Measurements from ENCODE around the gene CLEC4G.
"Not testable (repeated sequence)": the region's sequence is repeated elsewhere in the genome, so short reads cannot be mapped to it uniquely, and the experiment has no call there.

The CLEC4G gene, protein sequence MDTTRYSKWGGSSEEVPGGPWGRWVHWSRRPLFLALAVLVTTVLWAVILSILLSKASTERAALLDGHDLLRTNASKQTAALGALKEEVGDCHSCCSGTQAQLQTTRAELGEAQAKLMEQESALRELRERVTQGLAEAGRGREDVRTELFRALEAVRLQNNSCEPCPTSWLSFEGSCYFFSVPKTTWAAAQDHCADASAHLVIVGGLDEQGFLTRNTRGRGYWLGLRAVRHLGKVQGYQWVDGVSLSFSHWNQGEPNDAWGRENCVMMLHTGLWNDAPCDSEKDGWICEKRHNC

DNA sequence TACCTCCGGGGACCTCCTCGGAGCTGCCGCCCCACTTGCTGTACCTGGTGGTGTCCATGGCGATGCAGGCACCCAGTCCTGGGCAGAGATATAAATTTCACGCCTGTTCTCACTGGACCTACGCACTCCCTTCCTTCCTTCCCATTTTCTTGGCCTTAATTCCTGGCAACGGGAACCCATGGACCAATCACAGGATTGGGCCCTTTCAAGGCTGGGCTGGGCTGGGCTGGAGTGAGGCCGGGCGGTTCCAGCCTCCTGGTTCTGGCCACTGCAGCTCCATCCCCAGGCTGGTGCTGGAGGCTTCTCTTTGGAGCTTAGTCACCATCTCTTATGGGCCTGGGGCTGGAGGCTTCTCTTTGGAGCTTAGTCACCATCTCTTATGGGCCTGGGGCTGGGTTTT is at the start of gene CLEC4G:
TSS of gene CLEC4G (minus strand) at position 66 of the 400 bp plus-strand sequence. CDS start at position 58, 8 bp downstream.
- DNase-seq (ENCODE audit: low spot score) = no peak

DNA sequence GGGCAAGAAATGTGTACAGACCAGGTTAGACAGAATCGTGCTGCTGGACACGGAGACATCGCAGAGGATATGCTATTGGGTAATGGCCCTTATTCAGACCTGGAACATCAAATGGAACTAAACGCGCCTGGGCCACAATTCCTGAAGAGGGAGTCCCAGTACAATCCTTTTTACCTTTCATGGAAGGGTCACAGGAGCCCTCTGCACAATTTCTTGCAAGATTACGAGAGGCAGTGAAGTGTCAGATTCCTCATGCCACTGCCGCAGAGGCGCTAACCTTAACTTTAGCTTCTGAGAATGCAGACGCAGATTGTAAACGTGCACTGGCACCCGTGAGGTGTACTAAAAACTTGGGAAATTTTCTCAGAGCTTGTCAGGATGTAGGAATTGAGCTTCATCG is 49.2 kb upstream of the CLEC4G start:
- DNase-seq (ENCODE audit: low spot score) = no peak

DNA sequence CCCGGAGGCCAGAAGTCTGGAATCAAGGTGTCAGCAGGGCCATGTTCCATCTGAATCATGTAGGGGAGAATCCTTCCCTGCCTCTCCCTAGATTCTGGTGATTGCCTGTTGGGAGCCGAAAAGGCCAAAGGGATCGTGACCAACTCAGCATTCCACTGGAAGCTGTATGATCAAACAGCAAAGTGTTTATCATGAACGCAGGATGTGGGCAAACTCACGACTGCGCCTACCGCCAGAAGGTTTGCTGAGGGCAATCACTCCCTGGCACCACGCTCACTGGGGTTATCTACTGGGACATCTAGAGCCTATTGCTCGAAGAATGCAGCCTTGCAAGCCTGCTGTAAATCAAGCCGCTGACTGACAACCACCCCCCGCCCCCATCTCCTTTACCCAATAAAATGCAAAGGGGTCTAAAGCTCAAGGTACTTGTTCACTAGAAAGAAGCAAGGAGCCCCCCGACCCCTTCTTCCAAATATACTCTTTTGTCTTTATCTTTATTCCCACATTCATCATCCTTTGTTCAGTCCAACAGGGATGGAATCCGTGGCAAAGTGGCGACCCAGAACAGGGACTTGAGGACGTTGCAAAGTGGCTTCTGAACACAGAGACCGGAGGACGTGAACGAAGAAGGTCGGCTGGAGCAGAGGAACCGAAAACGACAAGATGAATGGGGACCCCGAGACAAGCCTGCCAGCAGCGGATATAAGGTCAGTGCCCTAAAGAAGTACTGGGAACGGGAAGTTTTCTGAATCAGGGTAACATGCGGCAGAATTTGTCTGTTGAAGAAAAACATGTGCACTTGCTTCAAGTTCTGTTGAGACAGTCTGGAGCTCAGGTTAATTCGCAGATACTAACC is 47.9 kb upstream of the CLEC4G start:
- no peak for DNase-seq (ENCODE audit: low spot score)

DNA sequence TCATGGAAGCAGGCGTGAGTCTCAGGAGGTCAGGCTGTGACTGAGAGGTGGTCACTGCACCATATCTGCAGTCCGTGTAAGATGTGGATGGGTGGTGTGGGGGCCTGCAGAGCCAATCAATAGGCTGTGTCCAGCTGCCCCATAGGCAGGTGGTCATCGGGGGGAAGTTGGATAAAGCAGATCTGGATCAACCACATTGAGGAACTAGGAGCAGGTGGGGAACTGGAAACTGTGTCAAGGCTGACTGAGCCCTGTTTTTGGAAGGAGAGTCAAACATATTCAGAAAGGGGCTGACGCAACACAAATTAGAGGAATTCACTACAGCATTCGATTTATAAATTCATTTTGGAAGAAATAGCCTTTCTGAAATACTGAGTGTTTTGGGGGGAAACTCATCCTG is 46.2 kb upstream of the CLEC4G start:
- no peak for DNase-seq (ENCODE audit: low spot score)

DNA sequence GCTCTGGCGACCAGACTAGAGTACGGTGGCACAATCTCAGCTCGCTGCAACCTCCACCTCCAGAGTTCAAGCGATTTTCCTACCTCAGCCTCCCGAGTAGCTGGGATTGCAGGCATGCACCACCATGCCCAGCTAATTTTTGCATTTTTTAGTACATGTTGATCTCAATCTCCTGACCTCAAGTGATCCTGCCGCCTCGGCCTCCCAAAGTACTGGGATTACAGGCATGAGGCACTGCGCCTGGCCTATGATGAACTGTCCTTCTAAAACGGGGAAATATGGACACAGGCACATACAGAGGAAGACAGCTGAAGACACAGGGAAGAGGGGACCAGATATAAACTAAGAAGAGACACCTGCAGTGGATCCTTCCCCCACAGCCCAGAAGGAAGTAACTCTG is 43.9 kb upstream of the CLEC4G start:
- DNase-seq (ENCODE audit: low spot score) = no peak

DNA sequence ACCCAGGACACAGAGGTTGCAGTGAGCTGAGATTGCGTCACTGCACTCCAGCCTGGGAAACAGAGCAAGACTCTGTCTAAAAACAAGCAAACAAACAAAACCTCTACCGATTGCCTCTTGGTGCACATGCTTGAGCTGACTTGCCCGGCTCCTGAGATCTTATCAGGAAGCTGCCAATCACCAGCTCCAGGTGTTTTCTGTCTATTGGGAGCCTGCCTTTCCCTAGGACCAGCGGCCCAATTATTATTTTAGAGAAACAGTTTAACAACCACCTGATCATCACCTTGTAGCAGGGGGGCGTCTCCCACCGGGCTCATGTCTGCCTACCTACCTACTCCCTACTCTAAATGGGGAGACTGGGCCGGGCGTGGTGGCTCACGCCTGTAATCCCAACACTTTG is 41.9 kb upstream of the CLEC4G start:
- no peak for DNase-seq (ENCODE audit: low spot score)

DNA sequence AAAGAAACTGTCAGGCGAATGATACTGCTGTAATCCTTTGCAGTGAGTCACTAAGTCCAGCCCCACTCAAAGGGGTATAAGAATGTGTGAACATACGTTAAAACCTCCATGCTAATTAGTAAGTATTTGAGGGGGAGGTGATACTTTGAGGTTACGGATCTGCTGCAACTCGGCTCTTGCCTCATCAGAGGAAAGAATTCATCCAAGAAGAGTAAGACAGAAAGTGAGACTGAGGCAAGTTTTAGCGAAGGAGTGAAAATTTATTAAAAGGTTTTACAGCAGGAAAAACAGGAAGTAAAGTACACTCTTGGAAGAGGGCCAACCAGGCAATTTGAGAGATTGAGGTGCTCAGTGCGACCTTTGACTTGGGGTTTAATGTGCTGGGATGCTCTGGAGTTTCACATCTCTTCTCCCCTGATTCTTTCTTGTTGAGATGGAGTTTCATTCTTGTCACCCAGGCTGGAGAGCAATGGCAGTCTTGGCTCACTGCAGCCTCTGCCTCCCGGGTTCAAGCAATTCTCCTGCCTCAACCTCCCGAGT is 40.9 kb upstream of the CLEC4G start:
- no peak for DNase-seq (ENCODE audit: low spot score)

DNA sequence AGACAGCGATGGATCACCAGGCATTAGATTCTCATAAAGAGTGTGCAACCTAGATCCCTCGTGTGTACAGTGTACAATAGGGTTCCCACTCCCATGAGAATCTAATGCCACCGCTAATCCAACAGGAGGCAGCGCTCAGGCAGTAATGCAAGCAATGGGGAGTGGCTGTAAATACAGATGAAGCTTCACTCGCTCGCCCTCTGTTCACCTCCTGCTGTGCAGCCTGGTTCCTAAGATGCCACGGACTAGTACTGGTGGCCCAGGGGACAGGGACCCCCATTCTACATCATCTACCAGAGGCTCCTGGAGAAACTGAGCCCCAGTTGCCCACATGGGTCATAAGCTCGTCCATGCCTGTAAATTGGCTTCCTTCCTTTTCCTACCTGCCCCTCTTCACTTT is 39.2 kb upstream of the CLEC4G start:
- DNase-seq (ENCODE audit: low spot score) = no peak

DNA sequence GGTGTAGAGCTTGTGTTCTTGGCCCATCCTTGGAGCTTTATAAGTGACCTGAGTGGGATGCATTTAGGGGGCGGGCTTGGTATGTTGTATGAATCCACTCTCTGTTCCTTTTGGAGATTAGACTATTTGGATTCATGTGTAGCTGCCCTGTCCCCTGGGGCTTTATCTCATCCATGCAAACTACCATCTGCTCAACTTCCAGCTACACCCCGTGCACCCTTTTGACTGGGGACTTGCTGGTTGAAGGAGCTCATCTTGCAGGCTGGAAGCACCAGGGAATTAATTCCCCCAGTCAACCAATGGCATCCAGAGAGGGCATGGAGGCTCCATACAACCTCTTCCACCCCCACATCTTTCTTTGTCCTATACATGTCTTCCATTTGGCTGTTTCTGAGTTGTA is 37.3 kb upstream of the CLEC4G start:
- DNase-seq (ENCODE audit: low spot score) = no peak

DNA sequence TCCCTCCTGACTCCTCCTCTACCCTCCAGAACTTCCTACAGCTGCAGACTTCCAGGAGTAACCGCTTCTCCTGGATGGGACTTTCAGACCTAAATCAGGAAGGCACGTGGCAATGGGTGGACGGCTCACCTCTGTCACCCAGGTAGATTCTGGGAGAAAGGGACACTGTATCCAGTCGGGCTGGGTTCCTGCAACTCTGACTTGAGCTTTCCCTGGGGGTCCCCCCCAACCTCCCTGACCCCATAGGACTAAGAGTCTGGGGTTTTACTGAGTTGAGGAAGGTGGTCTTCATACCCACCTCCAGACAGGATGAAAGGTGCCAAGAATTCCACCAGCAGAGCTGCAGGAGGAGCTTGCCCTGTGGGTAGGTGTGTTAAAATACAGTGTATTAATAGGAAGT is 35.6 kb upstream of the CLEC4G start:
- DNase-seq (ENCODE audit: low spot score) = no peak

DNA sequence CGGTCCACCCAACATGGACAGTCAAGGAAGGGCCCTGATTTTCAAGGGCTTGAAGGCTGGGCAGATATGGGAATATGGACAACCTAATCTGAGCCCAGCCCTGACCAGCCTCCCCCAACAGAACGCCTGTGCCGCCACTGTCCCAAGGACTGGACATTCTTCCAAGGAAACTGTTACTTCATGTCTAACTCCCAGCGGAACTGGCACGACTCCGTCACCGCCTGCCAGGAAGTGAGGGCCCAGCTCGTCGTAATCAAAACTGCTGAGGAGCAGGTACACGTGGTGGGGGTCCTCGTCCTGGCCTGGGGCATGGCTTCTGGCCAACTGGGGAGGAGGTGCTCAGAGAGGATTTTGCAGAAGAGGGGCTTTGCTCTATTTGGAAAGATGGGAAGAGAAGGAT is 34.6 kb upstream of the CLEC4G start:
- DNase-seq (ENCODE audit: low spot score) = no peak

DNA sequence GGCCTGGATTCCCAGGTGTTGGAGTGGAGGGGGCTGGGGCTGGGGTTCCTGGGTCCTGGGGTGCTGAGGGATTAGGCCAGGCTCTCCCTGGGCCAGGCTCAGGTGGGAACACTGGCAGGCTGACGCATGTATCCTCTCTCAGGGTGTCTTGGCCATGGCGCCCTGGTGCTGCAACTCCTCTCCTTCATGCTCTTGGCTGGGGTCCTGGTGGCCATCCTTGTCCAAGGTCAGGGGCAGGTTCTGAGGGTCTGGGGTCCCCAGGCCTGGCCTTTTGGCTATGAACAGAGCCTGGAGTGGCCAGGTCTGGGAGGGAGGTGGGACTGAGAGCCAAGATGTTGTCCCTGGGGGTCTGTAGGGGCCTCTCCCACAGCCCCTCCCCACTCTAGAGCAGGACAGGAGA is 33.1 kb upstream of the CLEC4G start:
- not testable (repeated sequence) for DNase-seq (ENCODE audit: low spot score)

DNA sequence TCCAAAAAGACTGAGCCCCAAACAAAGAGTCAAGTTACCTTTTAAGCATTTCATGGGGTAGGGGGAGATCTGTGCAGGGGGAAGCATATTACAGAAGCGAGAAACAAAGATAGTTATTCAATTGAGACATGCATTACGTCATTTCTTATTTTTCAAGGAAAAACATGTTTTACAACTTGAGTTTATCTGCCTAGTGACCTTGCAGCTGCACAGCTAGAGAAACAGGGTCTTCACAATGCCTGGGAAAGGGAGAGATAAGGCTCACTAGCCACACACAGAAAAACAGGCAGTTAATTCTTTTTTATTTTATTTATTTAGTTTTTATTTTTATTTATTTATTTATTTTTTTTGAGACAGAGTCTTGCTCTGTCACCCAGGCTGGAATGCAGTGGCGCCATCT is 32.2 kb upstream of the CLEC4G start:
- not testable (repeated sequence) for DNase-seq (ENCODE audit: low spot score)

DNA sequence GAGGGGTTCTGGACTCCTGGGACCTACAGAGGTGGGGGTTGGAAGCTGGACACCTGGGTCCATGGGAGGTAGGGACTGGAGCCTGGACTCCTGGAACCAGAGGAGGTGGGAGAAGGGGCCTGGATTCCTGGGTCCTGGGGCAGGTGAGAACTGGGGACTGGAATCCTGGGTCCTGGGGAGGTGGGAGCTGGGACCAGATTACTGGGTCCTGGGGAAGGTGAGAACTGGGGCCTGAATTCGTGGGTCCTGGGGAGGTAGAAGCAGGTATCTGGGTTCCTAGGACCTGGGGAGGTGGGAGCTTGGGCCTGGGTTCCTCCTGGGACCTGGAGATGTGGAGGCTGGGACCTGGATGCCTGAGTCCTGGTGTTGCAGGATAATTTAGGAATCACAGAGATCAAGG is 31.8 kb upstream of the CLEC4G start:
- DNase-seq (ENCODE audit: low spot score) = no peak

DNA sequence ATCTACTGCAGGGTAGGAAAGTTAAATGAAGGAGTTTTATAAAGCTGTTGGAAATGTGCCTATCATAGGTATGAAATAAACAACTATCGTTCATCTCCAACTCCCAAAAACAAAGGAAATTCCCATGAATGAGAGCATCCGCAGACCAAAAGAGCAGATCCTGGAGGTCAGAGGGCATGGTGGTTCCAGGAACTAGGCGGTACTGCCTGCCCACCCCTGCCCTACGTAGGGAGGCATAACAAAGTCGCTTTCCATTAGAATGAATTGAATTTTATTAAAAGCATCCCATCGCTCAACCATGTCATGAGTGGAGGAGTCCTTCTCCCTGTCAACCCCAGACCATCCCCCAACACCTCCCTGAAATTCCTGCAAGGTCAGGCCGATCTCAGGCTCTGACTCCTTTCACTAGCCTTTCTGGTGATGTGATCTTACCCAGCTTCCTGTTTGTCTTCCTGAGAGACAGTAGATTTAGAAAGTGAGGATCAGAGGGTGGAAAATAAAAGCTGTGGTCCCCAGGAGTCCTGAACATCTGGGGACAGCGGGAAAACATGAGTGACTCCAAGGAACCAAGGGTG is 30.9 kb upstream of the CLEC4G start, which contains the start of gene CLEC4M:
TSS of gene CLEC4M (plus strand) at position 525 of the 575 bp plus-strand sequence. CDS start at position 549, 24 bp downstream.
- no peak for DNase-seq (ENCODE audit: low spot score)

DNA sequence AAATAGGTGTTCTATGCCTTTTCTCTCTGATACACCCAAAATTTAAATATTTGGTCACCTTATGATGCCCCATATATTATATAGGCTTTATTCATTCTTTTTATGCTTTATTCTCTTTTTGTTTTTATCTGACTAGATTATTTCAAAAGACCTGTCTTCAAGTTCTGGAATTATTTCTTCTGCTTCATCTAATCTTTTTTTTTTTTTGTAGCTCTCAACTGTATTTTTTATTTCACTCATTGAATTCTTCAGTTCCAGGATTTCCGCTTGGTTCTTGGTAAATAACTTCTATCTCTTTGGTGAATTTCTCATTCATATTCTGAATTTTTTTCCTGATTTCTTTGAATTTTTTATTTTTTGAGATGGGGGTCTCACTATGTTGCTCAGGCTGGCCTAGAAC is 27.2 kb upstream of the CLEC4G start:
- DNase-seq (ENCODE audit: low spot score) = no peak

DNA sequence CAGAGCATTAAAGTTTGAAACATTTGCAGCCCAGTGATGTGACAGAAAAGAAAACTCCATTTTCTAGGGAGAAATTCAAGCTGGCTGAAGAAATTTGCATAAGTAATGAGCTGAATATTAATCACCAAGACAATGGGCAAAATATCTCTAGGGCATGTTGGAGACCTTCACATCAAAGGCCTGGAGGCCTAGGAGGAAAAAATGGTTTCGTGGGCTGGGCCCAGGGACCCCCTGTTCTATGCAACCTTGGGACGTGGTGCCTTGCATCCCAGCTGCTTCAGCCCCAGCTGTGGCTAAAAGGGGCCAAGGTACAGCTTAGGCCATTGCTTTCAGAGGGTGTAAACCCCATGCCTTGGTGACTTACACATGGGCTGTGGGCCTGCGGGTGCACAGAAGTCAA is 25.4 kb upstream of the CLEC4G start:
- no peak for DNase-seq (ENCODE audit: low spot score)

DNA sequence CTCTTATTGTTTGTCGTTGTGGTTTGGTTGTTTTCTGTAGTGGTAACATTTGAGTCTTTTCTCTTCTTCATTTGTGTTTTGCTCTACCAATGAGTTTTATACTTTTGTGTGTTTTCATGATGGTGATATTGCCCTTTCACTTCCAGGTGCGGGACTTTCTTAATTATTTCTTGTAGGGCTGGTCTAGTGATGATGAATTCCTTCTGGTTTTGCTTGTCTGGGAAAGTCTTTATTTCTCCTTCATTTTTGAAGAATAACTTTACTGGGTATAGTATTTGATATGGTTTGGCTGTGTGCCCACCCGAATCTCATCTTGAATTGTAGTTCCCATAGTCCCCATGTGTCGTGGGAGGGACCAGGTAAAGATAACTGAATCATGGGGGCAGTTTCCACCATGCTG is 24.3 kb upstream of the CLEC4G start:
- no peak for DNase-seq (ENCODE audit: low spot score)

DNA sequence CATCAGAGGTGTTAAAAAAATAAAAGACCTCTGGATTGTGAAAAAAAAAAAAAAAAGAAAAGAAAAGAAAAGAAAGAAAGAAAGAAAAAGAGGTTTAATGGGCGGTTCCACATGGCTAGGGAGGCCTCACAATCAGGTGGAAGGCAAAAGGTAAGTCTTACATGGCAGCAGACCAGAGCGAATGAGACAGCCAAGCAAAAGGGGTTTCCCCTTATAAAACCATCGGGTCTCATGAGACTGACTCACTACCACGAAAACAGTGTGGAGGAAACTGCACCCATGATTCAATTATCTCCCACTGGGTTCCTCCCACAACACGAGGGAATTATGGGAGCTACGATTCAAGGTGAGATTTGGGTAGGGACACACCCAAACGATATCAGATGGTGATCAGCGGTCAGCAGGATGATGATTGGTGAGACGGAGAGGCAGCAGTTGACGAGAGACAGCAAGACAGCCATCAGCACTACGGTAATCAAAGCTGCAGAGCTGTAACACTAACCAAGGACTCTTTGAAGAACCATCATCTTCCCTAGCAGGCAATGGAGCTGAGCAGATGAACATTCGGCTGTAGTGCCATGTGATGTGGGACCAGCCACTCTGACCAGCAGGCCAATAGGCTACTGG is 19.4 kb upstream of the CLEC4G start:
- DNase-seq (ENCODE audit: low spot score) = no peak

DNA sequence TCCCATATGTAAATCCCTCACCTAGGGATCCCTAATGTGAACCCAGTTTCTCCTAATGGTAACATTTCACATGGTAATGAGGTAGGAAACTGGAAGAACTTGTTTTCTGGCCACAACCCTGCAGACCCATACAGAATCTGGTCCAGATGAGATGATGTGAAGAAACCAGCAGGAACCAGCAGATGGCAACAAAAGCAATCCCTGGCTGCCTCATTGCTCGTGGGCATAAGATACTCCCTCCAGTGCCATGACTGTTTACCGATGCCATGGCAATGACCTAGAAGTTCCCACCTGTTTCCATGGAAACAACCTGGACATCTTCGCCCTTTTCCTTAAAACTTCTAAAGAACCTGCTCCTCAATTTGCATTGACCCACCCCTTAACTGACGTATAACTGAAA is 16.8 kb upstream of the CLEC4G start:
- no peak for DNase-seq (ENCODE audit: low spot score)

DNA sequence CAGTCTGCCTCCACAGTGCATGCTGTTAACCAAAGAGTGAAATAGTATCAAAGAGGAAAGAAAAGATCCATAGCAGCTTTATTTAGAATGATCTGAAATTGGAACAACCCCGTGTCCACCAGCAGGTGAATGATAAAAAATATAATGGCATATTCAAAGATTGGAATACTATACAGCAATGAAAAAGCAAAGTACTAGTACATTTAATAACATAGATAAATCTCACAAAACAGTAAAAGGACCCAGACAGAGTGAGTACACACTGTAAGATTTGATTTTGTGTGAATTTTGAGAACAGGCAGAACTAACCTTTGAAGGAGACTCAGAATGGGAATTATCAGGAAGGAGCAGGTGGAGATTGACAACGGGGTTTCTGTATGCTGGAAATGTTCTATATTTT is 16.3 kb upstream of the CLEC4G start:
- no peak for DNase-seq (ENCODE audit: low spot score)

Measured in ecto neural progenitor cell (in vitro differentiated cells).